ENCODE data around the gene IFNGR2.
A peak's percentile ranks its signal among the peaks of the same experiment; 100 is the strongest.
"Not testable (repeated sequence)": the region's sequence is repeated elsewhere in the genome, so short reads cannot be mapped to it uniquely, and the experiment has no call there.

The IFNGR2 gene

GRCh38 chr21:33437140-33437539, 33.9 kb downstream of the IFNGR2 start:
- no peak for DNase-seq (ENCODE audit: low spot score)

- DNase-seq (ENCODE audit: low spot score), result peak; percentile 69
Measured at GRCh38 chr21:33441489-33442477, 38.6 kb downstream of the IFNGR2 start.

GRCh38 chr21:33443194-33443593, 40.0 kb downstream of the IFNGR2 start:
- no peak for DNase-seq (ENCODE audit: low spot score)

GRCh38 chr21:33444499-33444898, 41.3 kb downstream of the IFNGR2 start:
- no peak for DNase-seq (ENCODE audit: low spot score)

GRCh38 chr21:33446620-33447019, 43.4 kb downstream of the IFNGR2 start:
- DNase-seq (ENCODE audit: low spot score), result not testable (repeated sequence)

GRCh38 chr21:33449616-33450015, 46.4 kb downstream of the IFNGR2 start:
- DNase-seq (ENCODE audit: low spot score), result no peak

- no peak for DNase-seq (ENCODE audit: low spot score)
Measured at GRCh38 chr21:33451634-33452071, 48.4 kb downstream of the IFNGR2 start.

- DNase-seq (ENCODE audit: low spot score), result no peak
Measured at GRCh38 chr21:33452362-33452761, 49.1 kb downstream of the IFNGR2 start.

GRCh38 chr21:33455686-33456446, 52.7 kb downstream of the IFNGR2 start:
- DNase-seq (ENCODE audit: low spot score), result no peak

- no peak for DNase-seq (ENCODE audit: low spot score)
Measured at GRCh38 chr21:33458861-33459260, 55.6 kb downstream of the IFNGR2 start.

- DNase-seq (ENCODE audit: low spot score), result no peak
Measured at GRCh38 chr21:33461538-33462250, 58.5 kb downstream of the IFNGR2 start.

GRCh38 chr21:33469183-33469582, 66.0 kb downstream of the IFNGR2 start:
- DNase-seq (ENCODE audit: low spot score), result not testable (repeated sequence)

- no peak for DNase-seq (ENCODE audit: low spot score)
Measured at GRCh38 chr21:33470701-33471100, 67.5 kb downstream of the IFNGR2 start.

- no peak for DNase-seq (ENCODE audit: low spot score)
Measured at GRCh38 chr21:33473344-33473743, 70.1 kb downstream of the IFNGR2 start.

- no peak for DNase-seq (ENCODE audit: low spot score)
Measured at GRCh38 chr21:33477066-33477465, 73.9 kb downstream of the IFNGR2 start.

GRCh38 chr21:33478182-33478581, 75.0 kb downstream of the IFNGR2 start:
- DNase-seq (ENCODE audit: low spot score), result no peak

GRCh38 chr21:33478935-33479678, 75.9 kb downstream of the IFNGR2 start:
- DNase-seq (ENCODE audit: low spot score), result peak; percentile 47

GRCh38 chr21:33479679-33480480, 76.7 kb downstream of the IFNGR2 start, which contains the start of gene TMEM50B:
TMEM50B (minus strand) TSS chr21:33479974; CDS start chr21:33468885, 11,089 bp downstream.
- peak; percentile 98 for DNase-seq (ENCODE audit: low spot score)

GRCh38 chr21:33480481-33481103, 77.4 kb downstream of the IFNGR2 start:
- DNase-seq (ENCODE audit: low spot score), result no peak
